ENCODE data around the gene HRAS. TPM values are rescaled to one million over a fixed set of nuclear protein-coding genes. Genes with fewer than 3 reads are reported as not detected.

The HRAS gene
- total and polyA plus RNA-seq, 2 experiments from 2014 or later, result 49.6 to 97.8 TPM

Other genes with a start within 250 kb of the HRAS start
- gene PGGHG, start 246.4 kb downstream of the HRAS start, total RNA-seq, result 29.9 and 88.7 TPM in 2 replicates
- 33.1 and 42.4 TPM in 2 replicates for gene PGGHG, start 246.4 kb downstream of the HRAS start, polyA plus RNA-seq
- gene IFITM5, start 236.1 kb downstream of the HRAS start, total RNA-seq, result not detected in 2 replicates
- 0.41 TPM in 1 of 2 replicates, not detected in the other for gene IFITM5, start 236.1 kb downstream of the HRAS start, polyA plus RNA-seq
- 71.6 and 84.8 TPM in 2 replicates for gene IFITM2, start 227.8 kb downstream of the HRAS start, total RNA-seq
- 267 and 368 TPM in 2 replicates for gene IFITM2, start 227.8 kb downstream of the HRAS start, polyA plus RNA-seq
- 47.2 and 68.9 TPM in 2 replicates for gene IFITM1, start 221.5 kb downstream of the HRAS start, total RNA-seq
- gene IFITM1, start 221.5 kb downstream of the HRAS start, polyA plus RNA-seq, result 74.3 and 154 TPM in 2 replicates
- 108 and 137 TPM in 2 replicates for gene IFITM3, start 214.7 kb downstream of the HRAS start, total RNA-seq
- 498 and 585 TPM in 2 replicates for gene IFITM3, start 214.7 kb downstream of the HRAS start, polyA plus RNA-seq
- gene B4GALNT4, start 166.1 kb downstream of the HRAS start, total RNA-seq, result 77.4 and 94.4 TPM in 2 replicates
- gene B4GALNT4, start 166.1 kb downstream of the HRAS start, polyA plus RNA-seq, result 35.8 and 44.1 TPM in 2 replicates
- gene PKP3, start 141.4 kb downstream of the HRAS start, total RNA-seq, result 0.09 and 0.70 TPM in 2 replicates
- gene PKP3, start 141.4 kb downstream of the HRAS start, polyA plus RNA-seq, result 0.57 TPM in 1 of 2 replicates, not detected in the other
- gene SIGIRR, start 120.6 kb downstream of the HRAS start, total RNA-seq, result 45.6 and 69.5 TPM in 2 replicates
- gene SIGIRR, start 120.6 kb downstream of the HRAS start, polyA plus RNA-seq, result 35.7 and 46.8 TPM in 2 replicates
- gene ANO9, start 93.6 kb downstream of the HRAS start, total RNA-seq, result 0.51 TPM in 1 of 2 replicates, not detected in the other
- gene ANO9, start 93.6 kb downstream of the HRAS start, polyA plus RNA-seq, result 0.23 and 1.2 TPM in 2 replicates
- 178 and 202 TPM in 2 replicates for gene PTDSS2, start 85.3 kb downstream of the HRAS start, total RNA-seq
- 69.6 and 83.1 TPM in 2 replicates for gene PTDSS2, start 85.3 kb downstream of the HRAS start, polyA plus RNA-seq
- 149 and 186 TPM in 2 replicates for gene RNH1, start 28.3 kb downstream of the HRAS start, total RNA-seq
- 157 and 176 TPM in 2 replicates for gene RNH1, start 28.3 kb downstream of the HRAS start, polyA plus RNA-seq
- gene LRRC56, start 2.0 kb upstream of the HRAS start, total RNA-seq, result 2.6 and 4.5 TPM in 2 replicates
- 2.5 and 3.4 TPM in 2 replicates for gene LRRC56, start 2.0 kb upstream of the HRAS start, polyA plus RNA-seq
- gene LMNTD2, start 25.2 kb upstream of the HRAS start, total RNA-seq, result 12.3 and 21.1 TPM in 2 replicates
- 18.4 and 18.8 TPM in 2 replicates for gene LMNTD2, start 25.2 kb upstream of the HRAS start, polyA plus RNA-seq
- gene RASSF7, start 25.4 kb upstream of the HRAS start, total RNA-seq, result 47.8 and 49.5 TPM in 2 replicates
- gene RASSF7, start 25.4 kb upstream of the HRAS start, polyA plus RNA-seq, result 49.6 and 66.7 TPM in 2 replicates
- gene PHRF1, start 40.9 kb upstream of the HRAS start, total RNA-seq, result 36.4 and 48.0 TPM in 2 replicates
- 17.8 and 22.8 TPM in 2 replicates for gene PHRF1, start 40.9 kb upstream of the HRAS start, polyA plus RNA-seq
- 17.7 and 24.7 TPM in 2 replicates for gene IRF7, start 80.4 kb upstream of the HRAS start, total RNA-seq
- gene IRF7, start 80.4 kb upstream of the HRAS start, polyA plus RNA-seq, result 13.0 and 17.0 TPM in 2 replicates
- gene CDHR5, start 89.4 kb upstream of the HRAS start, total RNA-seq, result 0.18 TPM in 1 of 2 replicates, not detected in the other
- 0.27 and 0.60 TPM in 2 replicates for gene CDHR5, start 89.4 kb upstream of the HRAS start, polyA plus RNA-seq
- gene SCT, start 91.6 kb upstream of the HRAS start, total RNA-seq, result 4.3 and 4.4 TPM in 2 replicates
- gene SCT, start 91.6 kb upstream of the HRAS start, polyA plus RNA-seq, result 8.9 and 18.8 TPM in 2 replicates
- gene DRD4, start 101.7 kb upstream of the HRAS start, total RNA-seq, result 0.60 and 1.2 TPM in 2 replicates
- 0.75 and 2.2 TPM in 2 replicates for gene DRD4, start 101.7 kb upstream of the HRAS start, polyA plus RNA-seq
- gene DEAF1, start 159.6 kb upstream of the HRAS start, total RNA-seq, result 80.0 and 90.0 TPM in 2 replicates
- 88.6 and 124 TPM in 2 replicates for gene DEAF1, start 159.6 kb upstream of the HRAS start, polyA plus RNA-seq
- gene TMEM80, start 160.2 kb upstream of the HRAS start, total RNA-seq, result 53.4 and 70.5 TPM in 2 replicates
- gene TMEM80, start 160.2 kb upstream of the HRAS start, polyA plus RNA-seq, result 72.3 and 93.5 TPM in 2 replicates
- 18.9 and 22.6 TPM in 2 replicates for gene EPS8L2, start 170.7 kb upstream of the HRAS start, total RNA-seq
- 25.7 and 27.4 TPM in 2 replicates for gene EPS8L2, start 170.7 kb upstream of the HRAS start, polyA plus RNA-seq
- 144 and 158 TPM in 2 replicates for gene TALDO1, start 211.9 kb upstream of the HRAS start, total RNA-seq
- gene TALDO1, start 211.9 kb upstream of the HRAS start, polyA plus RNA-seq, result 163 and 174 TPM in 2 replicates
- gene GATD1, start 241.9 kb upstream of the HRAS start, total RNA-seq, result 62.2 and 64.1 TPM in 2 replicates
- gene GATD1, start 241.9 kb upstream of the HRAS start, polyA plus RNA-seq, result 27.9 and 60.4 TPM in 2 replicates

Measured in cardiac muscle cell (in vitro differentiated cells and primary cell).